ENCODE results near the gene TMEM18. TPM values are rescaled to one million over a fixed set of nuclear protein-coding genes. Genes with fewer than 3 reads are reported as not detected.

The TMEM18 gene
- total and polyA plus RNA-seq, 9 of the 15 experiments (the other 6 are each of a cell fraction or from before 2014, with no cell fraction given) = 12.8 to 55.9 (median 21.8) TPM

- no peak for TF ChIP-seq ZBTB40 (IDR thresholded peaks at IDR 0.05)
- no peak for TF ChIP-seq ZBTB40 (CRISPR knock-in tag; IDR thresholded peaks at IDR 0.05)
- 0 out of 2 replicates have a peak, but pooled peaks have one; percentile 23 for TF ChIP-seq NFE2 (IDR thresholded peaks at IDR 0.05; ENCODE audit: low read depth)
- TF ChIP-seq SMAD4 (CRISPR knock-in tag; conservative IDR thresholded peaks at IDR 0.05) = no peak
- no peak for TF ChIP-seq NR2C1 (IDR thresholded peaks at IDR 0.05)
- TF ChIP-seq NR2C1 (tag; IDR thresholded peaks at IDR 0.05) = no peak
- no peak for TF ChIP-seq RREB1 (CRISPR knock-in tag; IDR thresholded peaks at IDR 0.05)
- no peak for TF ChIP-seq MYNN (IDR thresholded peaks at IDR 0.05)
- TF ChIP-seq MYNN (CRISPR knock-in tag; IDR thresholded peaks at IDR 0.05) = no peak
- no peak for TF ChIP-seq PHTF2 (CRISPR knock-in tag; IDR thresholded peaks at IDR 0.05)
- no peak for TF ChIP-seq NCOR1 (IDR thresholded peaks at IDR 0.05)
These were observed 1.1 kb downstream of the TMEM18 start (continued) for GRCh38 chr2:675982-676646.

Measured in K562 (cell line).